GM13977 (cell line): Measurements from ENCODE around the gene SLC8A1.

ENCODE experiments used
- DNase-seq: peaks from one replicate; pipeline ENCODE4 v3.0.0; 2012; ENCODE audit warnings: low spot score
- in situ Hi-C: fragments of 300-500 bp; cut with MboI; formaldehyde crosslinking; loops from one replicate; pipeline ENCODE4 v1.12.0; 2022; ENCODE audit warnings: low sequenced_read_pairs, low pct_unique_long_range_greater_than_20kb, mixed read lengths, inconsistent platforms; ENCODE audit not compliant: unreplicated experiment
- TF ChIP-seq, protein P1 (sequence below): IDR thresholded peaks from 2 replicates; pipeline ENCODE4 v1.5.1; 2012; ENCODE audit warnings: mild to moderate bottlenecking, control low read depth; ENCODE audit not compliant: insufficient read depth; ENCODE audit errors: extremely low read depth, missing control alignments

SLC8A1 gene

DNA sequence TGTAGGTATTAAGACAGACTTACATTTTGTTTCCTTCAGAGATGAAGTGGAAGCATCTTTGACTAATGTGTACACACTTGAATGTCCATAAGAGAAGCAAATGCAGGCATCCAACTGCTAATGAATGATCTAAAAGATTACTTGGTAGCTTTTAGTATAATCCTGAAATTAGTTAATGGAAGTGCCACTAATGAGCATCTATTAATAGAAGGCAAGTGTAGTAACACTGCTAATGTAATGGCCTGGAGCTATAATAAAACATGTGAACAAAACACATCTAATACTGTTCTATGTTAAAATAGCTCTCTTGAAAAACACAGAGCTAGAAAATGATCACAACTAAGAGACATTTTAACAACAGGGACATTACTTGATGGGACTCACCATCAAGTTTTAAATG is 225.3 kb downstream of the SLC8A1 start:
- TF ChIP-seq, protein P1, sequence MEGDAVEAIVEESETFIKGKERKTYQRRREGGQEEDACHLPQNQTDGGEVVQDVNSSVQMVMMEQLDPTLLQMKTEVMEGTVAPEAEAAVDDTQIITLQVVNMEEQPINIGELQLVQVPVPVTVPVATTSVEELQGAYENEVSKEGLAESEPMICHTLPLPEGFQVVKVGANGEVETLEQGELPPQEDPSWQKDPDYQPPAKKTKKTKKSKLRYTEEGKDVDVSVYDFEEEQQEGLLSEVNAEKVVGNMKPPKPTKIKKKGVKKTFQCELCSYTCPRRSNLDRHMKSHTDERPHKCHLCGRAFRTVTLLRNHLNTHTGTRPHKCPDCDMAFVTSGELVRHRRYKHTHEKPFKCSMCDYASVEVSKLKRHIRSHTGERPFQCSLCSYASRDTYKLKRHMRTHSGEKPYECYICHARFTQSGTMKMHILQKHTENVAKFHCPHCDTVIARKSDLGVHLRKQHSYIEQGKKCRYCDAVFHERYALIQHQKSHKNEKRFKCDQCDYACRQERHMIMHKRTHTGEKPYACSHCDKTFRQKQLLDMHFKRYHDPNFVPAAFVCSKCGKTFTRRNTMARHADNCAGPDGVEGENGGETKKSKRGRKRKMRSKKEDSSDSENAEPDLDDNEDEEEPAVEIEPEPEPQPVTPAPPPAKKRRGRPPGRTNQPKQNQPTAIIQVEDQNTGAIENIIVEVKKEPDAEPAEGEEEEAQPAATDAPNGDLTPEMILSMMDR: no peak
- in situ Hi-C loops: no loop called here
- DNase-seq: no peak

DNA sequence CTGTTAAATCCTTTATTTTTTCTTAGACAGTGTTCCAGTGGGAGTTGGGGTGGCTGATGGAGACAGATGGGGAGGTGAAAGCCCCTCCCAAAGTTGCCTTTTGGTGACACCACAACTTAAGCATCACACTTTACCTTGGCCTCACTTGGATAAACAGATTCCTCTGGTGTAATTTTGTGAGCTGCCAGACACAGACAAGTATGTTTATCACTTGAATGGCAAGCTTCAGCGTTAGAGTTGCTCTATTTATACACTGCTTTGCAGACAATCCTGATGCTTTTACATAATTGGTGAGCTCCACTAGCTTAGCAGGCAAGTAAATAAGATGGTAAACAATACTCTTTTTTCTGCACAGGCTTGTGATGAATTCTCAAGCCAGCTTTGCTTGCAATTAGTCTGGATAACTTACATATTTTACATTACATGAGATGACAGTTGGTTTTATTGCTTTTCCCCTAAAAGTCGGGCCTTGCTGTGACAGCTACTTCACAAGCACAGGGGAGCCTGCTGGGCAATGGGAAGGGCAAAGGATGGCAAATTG is 226.2 kb downstream of the SLC8A1 start:
- TF ChIP-seq, protein P1: no peak

DNA sequence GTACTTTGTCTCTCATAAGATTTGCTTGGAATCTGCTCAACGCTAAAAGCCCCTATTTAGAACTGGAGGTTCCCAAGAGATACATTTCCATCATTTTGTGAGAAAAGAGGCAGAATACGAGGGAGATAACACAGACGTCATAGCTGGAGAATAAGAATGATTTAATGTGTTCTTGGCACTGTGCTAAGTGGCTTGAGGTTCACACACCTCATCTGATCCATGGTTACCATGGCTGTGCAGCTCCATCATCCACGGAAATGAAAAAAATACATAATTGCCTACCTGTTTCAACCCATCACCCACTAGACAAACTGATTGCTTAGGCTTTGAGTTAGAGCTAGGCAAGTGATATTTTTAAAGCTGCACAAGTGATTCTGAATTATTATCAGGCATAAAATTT is 227.6 kb downstream of the SLC8A1 start:
- in situ Hi-C loops: no loop called here
- DNase-seq: no peak
- TF ChIP-seq, protein P1: no peak

More for the DNA sequence above, 226.2 kb downstream of the SLC8A1 start:
- DNase-seq: no peak
- in situ Hi-C loops: no loop called here

DNA sequence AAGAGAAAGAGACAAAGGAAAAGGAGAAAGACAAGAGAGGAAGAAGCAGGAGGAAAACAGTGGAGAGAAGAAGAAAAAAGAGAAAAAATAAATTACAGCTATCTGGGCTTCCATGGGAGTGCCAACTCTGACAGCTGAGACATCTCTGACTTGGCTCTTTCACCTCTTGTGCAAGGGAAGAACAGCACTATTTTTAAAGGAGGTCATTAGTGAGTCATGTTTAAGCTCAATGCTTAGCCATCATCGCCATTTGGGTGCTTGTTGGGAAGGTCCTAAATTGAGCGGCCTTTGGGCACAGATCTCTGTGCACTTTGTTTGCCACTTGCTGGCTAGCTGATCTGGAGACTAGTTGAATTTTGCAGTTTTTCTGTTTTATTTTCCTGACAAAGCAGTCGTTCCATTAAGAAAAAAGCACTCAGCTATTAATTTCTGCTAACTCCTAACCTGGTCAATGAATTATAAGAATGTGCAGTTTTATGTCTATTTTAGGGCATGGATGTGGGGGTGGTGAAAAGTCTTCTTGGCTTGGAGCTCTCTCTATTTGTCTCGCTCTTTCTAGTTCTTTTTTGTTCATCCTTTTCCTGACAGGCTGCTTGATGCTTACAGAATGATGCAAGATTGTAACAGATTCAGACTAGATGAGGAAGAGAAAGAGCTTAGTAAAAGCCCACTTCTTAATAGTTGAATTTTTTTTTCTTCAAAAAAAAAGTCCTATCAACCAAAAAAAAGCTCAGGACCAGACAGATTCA is 231.5 kb downstream of the SLC8A1 start:
- TF ChIP-seq, protein P1: no peak
- DNase-seq: no peak
- in situ Hi-C loops: no loop called here

DNA sequence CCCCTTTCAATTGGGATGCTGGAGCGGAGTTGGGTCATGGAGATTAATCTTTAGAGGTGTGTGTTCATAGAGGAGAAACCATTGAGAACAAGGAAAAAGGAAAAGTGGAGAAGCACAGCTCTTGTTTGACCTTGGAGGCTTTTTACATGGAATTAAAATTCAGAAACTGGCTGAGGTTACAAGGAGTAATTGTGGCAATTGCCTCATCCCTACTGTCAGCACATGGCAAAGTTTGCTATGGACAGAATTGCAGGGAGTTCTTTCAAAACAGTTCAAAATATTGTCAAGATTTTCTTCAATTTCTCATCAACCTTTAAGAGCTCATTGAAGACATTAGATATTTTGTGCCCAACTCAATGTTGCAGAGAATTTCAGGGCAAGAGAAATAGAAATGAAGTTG is 232.7 kb downstream of the SLC8A1 start:
- in situ Hi-C loops: no loop called here
- no peak for DNase-seq
- TF ChIP-seq, protein P1: no peak

DNA sequence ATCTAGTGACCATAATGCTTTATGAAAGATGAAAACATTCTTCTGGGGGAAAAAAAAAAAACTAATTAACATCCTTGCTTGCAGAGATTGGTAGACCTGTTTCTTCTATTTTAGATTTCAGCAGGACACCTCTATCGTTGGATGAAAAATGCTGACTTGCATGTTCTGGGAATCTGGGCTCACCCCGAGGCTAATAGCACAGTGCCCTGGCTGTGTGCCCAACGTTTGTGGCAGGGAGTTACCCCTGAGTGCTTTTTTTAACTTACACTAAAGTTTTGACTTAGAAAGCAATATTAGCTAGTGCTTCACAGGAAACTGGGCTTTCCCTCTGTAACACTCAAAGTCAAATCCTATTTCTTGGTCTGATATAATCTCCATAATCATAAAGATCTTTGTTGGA is 233.2 kb downstream of the SLC8A1 start:
- in situ Hi-C loops: no loop called here
- DNase-seq: no peak
- TF ChIP-seq, protein P1: no peak
